HepG2 (cell line): Measurements from ENCODE around the gene MYL9. TPM values are rescaled to one million over a fixed set of nuclear protein-coding genes. Genes with fewer than 3 reads are reported as not detected.

Experiments
- AGO2 ChIP-seq: fragments of 200-400 bp; formaldehyde crosslinking; optimal IDR thresholded peaks from 2 replicates; pipeline ENCODE3; 2017; ENCODE audit warnings: mild to moderate bottlenecking, low read depth, low read length, moderate library complexity
- ARID3A ChIP-seq: IDR thresholded peaks from 2 replicates; pipeline ENCODE4 v1.6.1; 2012; ENCODE audit warnings: low read depth, low read length, improper control_type of control experiment
- ATF5 ChIP-seq: sonication (generic); formaldehyde crosslinking; IDR thresholded peaks from 2 replicates; pipeline ENCODE4 v1.4.0; 2020; ENCODE audit warnings: mild to moderate bottlenecking, low read depth, missing genetic modification reagents
- BRF2 ChIP-seq: sonication (generic); formaldehyde crosslinking; IDR thresholded peaks from 2 replicates; pipeline ENCODE4 v1.8.1; 2022; ENCODE audit warnings: mild to moderate bottlenecking, missing genetic modification reagents
- CC2D1A ChIP-seq: sonication (generic); formaldehyde crosslinking; IDR thresholded peaks from 2 replicates; pipeline ENCODE4 v1.8.1; 2023; ENCODE audit warnings: mild to moderate bottlenecking, missing genetic modification reagents
- CHD2 ChIP-seq: IDR thresholded peaks from 2 replicates; pipeline ENCODE4 v1.6.1; 2011; ENCODE audit warnings: low read depth, low read length, improper control_type of control experiment
- GATAD1 ChIP-seq: IDR thresholded peaks from 2 replicates; pipeline ENCODE4 v1.6.1; 2016; ENCODE audit warnings: missing genetic modification reagents, missing compliant biosample characterization
- HOXA5 ChIP-seq: sonication (generic); formaldehyde crosslinking; IDR thresholded peaks from 2 replicates; pipeline ENCODE4 v1.4.0; 2020; ENCODE audit warnings: missing genetic modification reagents
- KDM3A ChIP-seq: IDR thresholded peaks from 2 replicates; pipeline ENCODE4 v1.6.1; 2018; ENCODE audit warnings: low read depth, missing compliant biosample characterization
- MEIS1 ChIP-seq: sonication (generic); formaldehyde crosslinking; IDR thresholded peaks from 2 replicates; pipeline ENCODE4 v1.9.0; 2021; ENCODE audit warnings: mild to moderate bottlenecking, missing genetic modification reagents, moderate library complexity, borderline replicate concordance
- MLX ChIP-seq: IDR thresholded peaks from 2 replicates; pipeline ENCODE4 v1.6.1; 2016
- NPAS2 ChIP-seq: sonication (generic); formaldehyde crosslinking; IDR thresholded peaks from 2 replicates; pipeline ENCODE4 v1.8.0; 2022; ENCODE audit warnings: mild to moderate bottlenecking, missing genetic modification reagents, borderline replicate concordance
- SUZ12 ChIP-seq: fragments of 150-350 bp; IDR thresholded peaks from 2 replicates; pipeline ENCODE4 v1.6.1; 2014; ENCODE audit warnings: low read depth, low read length
- TCF12 ChIP-seq, 2 experiments: fragments of 450-650 bp in 1 of 2; sonication (generic) in 1 of 2; formaldehyde crosslinking in 1 of 2; IDR thresholded peaks; 2 replicates each; pipeline versions ENCODE4 v1.6.1 to v1.8.0; 2017 to 2022; ENCODE audit warnings: antibody characterized with exemption in 1 of 2, mild to moderate bottlenecking in 1 of 2, missing genetic modification reagents in 1 of 2, moderate library complexity in 1 of 2
- ZBTB34 ChIP-seq: sonication (generic); formaldehyde crosslinking; IDR thresholded peaks from 2 replicates; pipeline ENCODE4 v1.8.0; 2022; ENCODE audit warnings: mild to moderate bottlenecking, missing genetic modification reagents
- ZFP1 ChIP-seq: IDR thresholded peaks from 2 replicates; pipeline ENCODE4 v1.6.1; 2016
- ZNF282 ChIP-seq: fragments of 450-650 bp; IDR thresholded peaks from 2 replicates; pipeline ENCODE4 v1.6.1; 2018; ENCODE audit not compliant: partially characterized antibody
- ZNF329 ChIP-seq: sonication (generic); formaldehyde crosslinking; IDR thresholded peaks from 2 replicates; pipeline ENCODE4 v1.9.0; 2021; ENCODE audit warnings: low read depth, mild to moderate bottlenecking, missing genetic modification reagents
- ZNF34 ChIP-seq: sonication (generic); formaldehyde crosslinking; IDR thresholded peaks from 2 replicates; pipeline ENCODE4 v1.4.0; 2020; ENCODE audit warnings: mild to moderate bottlenecking, missing genetic modification reagents, borderline replicate concordance
- ZNF564 ChIP-seq: sonication (generic); formaldehyde crosslinking; IDR thresholded peaks from 2 replicates; pipeline ENCODE4 v1.8.1; 2023; ENCODE audit warnings: mild to moderate bottlenecking, missing genetic modification reagents
- ZNF615 ChIP-seq: sonication (generic); formaldehyde crosslinking; IDR thresholded peaks from 2 replicates; pipeline ENCODE4 v1.5.0; 2020; ENCODE audit warnings: mild to moderate bottlenecking, missing genetic modification reagents, borderline replicate concordance
- ZNF724P ChIP-seq: sonication (generic); formaldehyde crosslinking; IDR thresholded peaks from 2 replicates; pipeline ENCODE4 v1.8.0; 2022; ENCODE audit warnings: missing genetic modification reagents, borderline replicate concordance
- ZNF768 ChIP-seq: sonication (generic); formaldehyde crosslinking; IDR thresholded peaks from 2 replicates; pipeline ENCODE4 v1.4.0; 2020; ENCODE audit warnings: missing genetic modification reagents
- ZNF777 ChIP-seq: sonication (generic); formaldehyde crosslinking; IDR thresholded peaks from 2 replicates; pipeline ENCODE4 v1.4.0; 2020; ENCODE audit warnings: missing genetic modification reagents
- ZNF782 ChIP-seq: sonication (generic); formaldehyde crosslinking; IDR thresholded peaks from 2 replicates; pipeline ENCODE4 v1.4.0; 2020; ENCODE audit warnings: missing genetic modification reagents, mild to moderate bottlenecking, borderline replicate concordance
- ZSCAN29 ChIP-seq: sonication (generic); formaldehyde crosslinking; conservative IDR thresholded peaks from 2 replicates; pipeline ENCODE4 v1.4.0; 2020; ENCODE audit warnings: mild to moderate bottlenecking, missing genetic modification reagents
- polyA plus RNA-seq, 8 experiments: library from polyadenylated mRNA; depleted of rRNA in 3 of 8; stranded (reverse) in 7 of 8; unstranded in 1 of 8; fragments of >200 nt; fragmentation: Illumina TruSeq in 4 of 8; extraction: Trizol in 4 of 8; gene quantifications; 2 replicates each; pipeline versions ENCODE4 v1.2.1 to v1.2.3, GENCODE V29; 2011 to 2016; ENCODE audit warnings: low read depth in 4 of 8, missing spikeins in 1 of 8, mixed read lengths in 1 of 8; ENCODE audit not compliant: insufficient read depth in 1 of 8
- total RNA-seq, 5 experiments: library from RNA; depleted of rRNA; stranded (reverse); fragments of >200 nt; fragmentation: Illumina TruSeq; extraction: Trizol; gene quantifications; 2 replicates each; pipeline ENCODE4 v1.2.3, GENCODE V29; 2016; ENCODE audit warnings: low read depth in 1 of 5

Gene MYL9
- total and polyA plus RNA-seq, 2 of the 13 experiments (the other 11 are each of a cell fraction or from before 2014, with no cell fraction given) = 0.87 to 2.2 TPM

GRCh38 chr20:36542516-36543183, 1.3 kb downstream of the MYL9 start (continued):
- no peak for TF ChIP-seq ARID3A
- TF ChIP-seq NPAS2 (CRISPR knock-in tag) = no peak
- no peak for TF ChIP-seq BRF2 (CRISPR knock-in tag)
- TF ChIP-seq GATAD1 (CRISPR knock-in tag) = no peak
- no peak for TF ChIP-seq ZNF782 (CRISPR knock-in tag)
- TF ChIP-seq AGO2 = peak; percentile 41
- 0 out of 2 replicates have a peak, but pooled peaks have one; percentile 26 for TF ChIP-seq ZBTB34 (CRISPR knock-in tag)
- 0 out of 2 replicates have a peak, but pooled peaks have one; percentile 8 for TF ChIP-seq ZNF34 (CRISPR knock-in tag)
- 0 out of 2 replicates have a peak, but pooled peaks have one; percentile 39 for TF ChIP-seq ZNF564 (CRISPR knock-in tag)
- no peak for TF ChIP-seq ZNF282
- no peak for TF ChIP-seq ZSCAN29 (CRISPR knock-in tag)
- TF ChIP-seq KDM3A = 0 out of 2 replicates have a peak, but pooled peaks have one; percentile 25
- no peak for TF ChIP-seq ATF5 (CRISPR knock-in tag)
- no peak for TF ChIP-seq ZNF777
- no peak for TF ChIP-seq ZNF724P (CRISPR knock-in tag)
- TF ChIP-seq ZNF615 (CRISPR knock-in tag) = no peak
- TF ChIP-seq CHD2 = no peak
- no peak for TF ChIP-seq TCF12 (IDR thresholded peaks at IDR 0.05)
- no peak for TF ChIP-seq TCF12 (CRISPR knock-in tag; IDR thresholded peaks at IDR 0.05)
- no peak for TF ChIP-seq MEIS1 (CRISPR knock-in tag)
- TF ChIP-seq ZFP1 = no peak
- TF ChIP-seq ZNF329 = no peak
- no peak for TF ChIP-seq MLX (CRISPR knock-in tag)
- TF ChIP-seq HOXA5 (CRISPR knock-in tag) = no peak
- TF ChIP-seq SUZ12 = no peak
- TF ChIP-seq CC2D1A (CRISPR knock-in tag) = no peak
- TF ChIP-seq ZNF768 (CRISPR knock-in tag) = peak; percentile 16; the same call in 1 of the 2 replicates
